Measurements from ENCODE around the gene PARD6A. TPM values are rescaled to one million over a fixed set of nuclear protein-coding genes. Genes with fewer than 3 reads are reported as not detected.

Gene PARD6A
- total and polyA plus RNA-seq, 4 experiments from 2014 or later, result 7.4 to 26.5 (median 13.3) TPM

GRCh38 chr16:67661886-67662652 is 1.3 kb downstream of the PARD6A start:
- peaks cover 36% of the 10 kb centered on the region for H3K4me1 ChIP-seq (ENCODE audit: insufficient read depth, low read length)
- peaks cover 0 to 14% of the 10 kb centered on the region in 2 donors for H3K36me3 Mint-ChIP-seq
- no peaks in the 10 kb centered on the region for H3K9me3 ChIP-seq (ENCODE audit: control insufficient read depth in 1 of 2, low read length in 2 of 2)
- H3K27me3 Mint-ChIP-seq, result no peaks in the 10 kb centered on the region
- H3K36me3 ChIP-seq (ENCODE audit: insufficient read depth, low read length), result peaks cover 4% of the 10 kb centered on the region
- ChIA-PET POLR2A (ENCODE audit: partially characterized antibody) (interaction anchor here (0.9 to 1.6 kb wide), 4 partner anchors 16 to 141 kb away, joined by 3 to 8 read pairs (median 5); partner anchors contain the start of gene CARMIL2), CTCF (ENCODE audit: partially characterized antibody) (interaction anchor here (1.3 to 6.4 kb wide), 6 partner anchors 9 to 180 kb away, joined by 4 to 51 read pairs (median 16); partner anchors contain the start of genes ATP6V0D1 and CARMIL2)
- peak overlapping the region; percentile 59 to 95 (median 92) for H3K4me3 Mint-ChIP-seq
- no peak for DNase-seq
- intact Hi-C loops (cut with micrococcal nuclease), result loop anchor here (2.0 to 5.0 kb wide), 5 partner anchors 17 to 181 kb away; partner anchors contain the start of genes ATP6V0D1, CARMIL2, GFOD2 and RANBP10
- H3K4me1 Mint-ChIP-seq, result peaks cover 10 to 53% (median 20%) of the 10 kb centered on the region in 4 donors
- H3K27ac ChIP-seq (ENCODE audit: low read depth, low read length), result no peak overlapping the region
- no peaks in the 10 kb centered on the region for H3K27me3 ChIP-seq (ENCODE audit: insufficient read depth, low read length)
- no peak overlapping the region for H3K4me3 ChIP-seq (ENCODE audit: low read length in 2 of 2)
- peak overlapping the region; percentile 90 to 98 (median 97) for H3K27ac Mint-ChIP-seq
- H3K9me3 Mint-ChIP-seq, result no peaks in the 10 kb centered on the region

- no peaks in the 10 kb centered on the region for H3K27me3 Mint-ChIP-seq
- peaks cover 42% of the 10 kb centered on the region for H3K4me1 ChIP-seq (ENCODE audit: insufficient read depth, low read length)
- H3K36me3 Mint-ChIP-seq, result peaks cover 0 to 11% of the 10 kb centered on the region in 2 donors
- H3K27ac Mint-ChIP-seq, result peak overlapping the region in 3 of 7 donors; percentile 54 to 68 (median 63)
- H3K4me3 Mint-ChIP-seq, result peak overlapping the region in 1 of 8 donors; percentile 21
- peaks cover 3% of the 10 kb centered on the region for H3K36me3 ChIP-seq (ENCODE audit: insufficient read depth, low read length)
- H3K27me3 ChIP-seq (ENCODE audit: insufficient read depth, low read length), result no peaks in the 10 kb centered on the region
- no peaks in the 10 kb centered on the region for H3K9me3 ChIP-seq (ENCODE audit: control insufficient read depth in 1 of 2, low read length in 2 of 2)
- H3K4me3 ChIP-seq (ENCODE audit: low read length in 2 of 2), result no peak overlapping the region
- ChIA-PET POLR2A (ENCODE audit: partially characterized antibody) (interaction anchor here (0.7 to 6.9 kb wide), 6 partner anchors 17 to 142 kb away, joined by 4 to 55 read pairs (median 6); partner anchors contain the start of genes CARMIL2 and CTCF), CTCF (ENCODE audit: partially characterized antibody) (interaction anchor here (1.3 to 7.5 kb wide), 5 partner anchors 10 to 181 kb away, joined by 4 to 89 read pairs (median 8); partner anchors contain the start of gene ATP6V0D1)
- H3K27ac ChIP-seq (ENCODE audit: low read depth, low read length), result no peak overlapping the region
- H3K4me1 Mint-ChIP-seq, result peaks cover 11 to 59% (median 23%) of the 10 kb centered on the region in 4 donors
- no peak for DNase-seq
- intact Hi-C loops (cut with micrococcal nuclease), result loop anchor here (5.0 kb wide), 1 partner anchor 55 kb away; the partner anchor contains the start of gene GFOD2
- H3K9me3 Mint-ChIP-seq, result no peaks in the 10 kb centered on the region
Observed at GRCh38 chr16:67662653-67663010, 1.9 kb downstream of the PARD6A start.

- no peak overlapping the region for H3K4me3 ChIP-seq (ENCODE audit: low read length in 2 of 2)
- intact Hi-C loops (cut with micrococcal nuclease), result loop anchor here (5.0 kb wide), 1 partner anchor 54 kb away; the partner anchor contains the start of gene GFOD2
- H3K4me1 Mint-ChIP-seq, result peaks cover 13 to 65% (median 26%) of the 10 kb centered on the region in 4 donors
Observed at GRCh38 chr16:67663151-67663876, 2.6 kb downstream of the PARD6A start.

GRCh38 chr16:67663877-67664222 is 3.1 kb downstream of the PARD6A start:
- CTCF ChIA-PET (ENCODE audit: partially characterized antibody), result interaction anchor here (0.9 to 7.5 kb wide), 7 partner anchors 9 to 182 kb away, joined by 3 to 89 read pairs (median 7); partner anchors contain the start of gene ATP6V0D1
- POLR2A ChIA-PET (ENCODE audit: partially characterized antibody), result interaction anchor here (0.6 to 6.9 kb wide), 5 partner anchors 19 to 272 kb away, joined by 3 to 55 read pairs (median 7); partner anchors contain the start of genes CARMIL2 and CTCF
- Histone ChIP-seq H3K9me3 (ENCODE audit: control insufficient read depth in 1 of 2, low read length in 2 of 2) (no peaks in the 10 kb centered on the region), H3K4me3 (ENCODE audit: low read length in 2 of 2) (no peak overlapping the region), H3K27ac (ENCODE audit: low read depth, low read length) (no peak overlapping the region), H3K27me3 (ENCODE audit: insufficient read depth, low read length) (no peaks in the 10 kb centered on the region), H3K4me1 (ENCODE audit: insufficient read depth, low read length) (peaks cover 44% of the 10 kb centered on the region), H3K36me3 (ENCODE audit: insufficient read depth, low read length) (no peaks in the 10 kb centered on the region)
- Mint-ChIP-seq H3K27me3 (no peaks in the 10 kb centered on the region), H3K36me3 (peaks cover 0 to 6% of the 10 kb centered on the region in 2 donors), H3K4me3 (peak overlapping the region in 2 of 8 donors; percentile 13 to 78), H3K27ac (peak overlapping the region in 6 of 7 donors; percentile 2 to 74 (median 37)), H3K4me1 (peaks cover 11 to 66% (median 23%) of the 10 kb centered on the region in 4 donors), H3K9me3 (no peaks in the 10 kb centered on the region)
- no peak for DNase-seq
- intact Hi-C loops (cut with micrococcal nuclease), result loop anchor here (5.0 kb wide), 1 partner anchor 53 kb away; the partner anchor contains the start of gene GFOD2

More at GRCh38 chr16:67663151-67663876, 2.6 kb downstream of the PARD6A start:
- Histone ChIP-seq H3K9me3 (ENCODE audit: control insufficient read depth in 1 of 2, low read length in 2 of 2) (no peaks in the 10 kb centered on the region), H3K4me1 (ENCODE audit: insufficient read depth, low read length) (peaks cover 48% of the 10 kb centered on the region), H3K27me3 (ENCODE audit: insufficient read depth, low read length) (no peaks in the 10 kb centered on the region), H3K27ac (ENCODE audit: low read depth, low read length) (no peak overlapping the region), H3K36me3 (ENCODE audit: insufficient read depth, low read length) (no peaks in the 10 kb centered on the region)
- DNase-seq, result peak in 1 of 5 donors; percentile 24
- Mint-ChIP-seq H3K27ac (peak overlapping the region in 6 of 7 donors; percentile 63 to 82 (median 74)), H3K9me3 (no peaks in the 10 kb centered on the region), H3K4me3 (peak overlapping the region in 2 of 8 donors; percentile 4 to 9), H3K27me3 (no peaks in the 10 kb centered on the region), H3K36me3 (peaks cover 0 to 6% of the 10 kb centered on the region in 2 donors)
- ChIA-PET POLR2A (ENCODE audit: partially characterized antibody) (interaction anchor here (0.6 to 6.9 kb wide), 8 partner anchors 18 to 272 kb away, joined by 3 to 55 read pairs (median 6); partner anchors contain the start of genes CARMIL2 and CTCF), CTCF (ENCODE audit: partially characterized antibody) (interaction anchor here (0.9 to 7.5 kb wide), 8 partner anchors 9 to 182 kb away, joined by 3 to 89 read pairs (median 6); partner anchors contain the start of gene ATP6V0D1)

- H3K4me1 ChIP-seq (ENCODE audit: insufficient read depth, low read length), result peaks cover 40% of the 10 kb centered on the region
- ChIA-PET POLR2A (ENCODE audit: partially characterized antibody) (interaction anchor here (0.6 to 6.9 kb wide), 5 partner anchors 19 to 271 kb away, joined by 3 to 55 read pairs (median 7); partner anchors contain the start of genes CARMIL2 and CTCF), CTCF (ENCODE audit: partially characterized antibody) (interaction anchor here (0.9 to 7.5 kb wide), 6 partner anchors 8 to 182 kb away, joined by 3 to 89 read pairs (median 6); partner anchors contain the start of gene ATP6V0D1)
- intact Hi-C loops (cut with micrococcal nuclease), result loop anchor here (5.0 kb wide), 1 partner anchor 53 kb away; the partner anchor contains the start of gene GFOD2
- Mint-ChIP-seq H3K27me3 (no peaks in the 10 kb centered on the region), H3K4me3 (peak overlapping the region in 4 of 8 donors; percentile 9 to 78 (median 34)), H3K36me3 (peaks cover 0 to 6% of the 10 kb centered on the region in 2 donors), H3K27ac (peak overlapping the region; percentile 14 to 84 (median 65)), H3K4me1 (peaks cover 7 to 65% (median 19%) of the 10 kb centered on the region in 4 donors), H3K9me3 (no peaks in the 10 kb centered on the region)
- H3K36me3 ChIP-seq (ENCODE audit: insufficient read depth, low read length), result no peaks in the 10 kb centered on the region
- H3K9me3 ChIP-seq (ENCODE audit: control insufficient read depth in 1 of 2, low read length in 2 of 2), result no peaks in the 10 kb centered on the region
- no peak for DNase-seq
- no peak overlapping the region for H3K4me3 ChIP-seq (ENCODE audit: low read length in 2 of 2)
- no peak overlapping the region for H3K27ac ChIP-seq (ENCODE audit: low read depth, low read length)
- H3K27me3 ChIP-seq (ENCODE audit: insufficient read depth, low read length), result no peaks in the 10 kb centered on the region
Observed at GRCh38 chr16:67664258-67664657, 3.5 kb downstream of the PARD6A start.

- peaks cover 38% of the 10 kb centered on the region for H3K4me1 ChIP-seq (ENCODE audit: insufficient read depth, low read length)
- Mint-ChIP-seq H3K9me3 (no peaks in the 10 kb centered on the region), H3K4me3 (peak overlapping the region in 3 of 8 donors; percentile 28 to 78 (median 36)), H3K4me1 (peaks cover 7 to 59% (median 16%) of the 10 kb centered on the region in 4 donors), H3K36me3 (peaks cover 0 to 7% of the 10 kb centered on the region in 2 donors), H3K27me3 (no peaks in the 10 kb centered on the region), H3K27ac (peak overlapping the region; percentile 19 to 84 (median 74))
- no peak overlapping the region for H3K4me3 ChIP-seq (ENCODE audit: low read length in 2 of 2)
- no peak overlapping the region for H3K27ac ChIP-seq (ENCODE audit: low read depth, low read length)
- ChIA-PET CTCF (ENCODE audit: partially characterized antibody) (interaction anchor here (1.4 to 10.4 kb wide), 4 partner anchors 19 to 143 kb away, joined by 4 to 143 read pairs (median 61); partner anchors contain the start of gene CARMIL2), POLR2A (ENCODE audit: partially characterized antibody) (interaction anchor here (0.7 to 6.9 kb wide), 6 partner anchors 17 to 180 kb away, joined by 3 to 55 read pairs (median 4); partner anchors contain the start of genes CARMIL2 and CTCF)
- H3K36me3 ChIP-seq (ENCODE audit: insufficient read depth, low read length), result no peaks in the 10 kb centered on the region
- no peaks in the 10 kb centered on the region for H3K27me3 ChIP-seq (ENCODE audit: insufficient read depth, low read length)
- intact Hi-C loops (cut with micrococcal nuclease), result loop anchor here (5.0 kb wide), 1 partner anchor 52 kb away; the partner anchor contains the start of gene GFOD2
- H3K9me3 ChIP-seq (ENCODE audit: control insufficient read depth in 1 of 2, low read length in 2 of 2), result no peaks in the 10 kb centered on the region
- no peak for DNase-seq
Observed at GRCh38 chr16:67664871-67665270, 4.1 kb downstream of the PARD6A start.

Data from CD4-positive, alpha-beta memory T cell (primary cell).